GM18861 (cell line): ENCODE measurements around the gene SNRPD3.
"Not testable (repeated sequence)": the region's sequence is repeated elsewhere in the genome, so short reads cannot be mapped to it uniquely, and the experiment has no call there.

Source experiments
- ATAC-seq: cut with Tn5 transposase; IDR thresholded peaks from one replicate; pipeline ENCODE4 v1.9.1; 2021; ENCODE audit not compliant: unreplicated experiment

The SNRPD3 gene

DNA sequence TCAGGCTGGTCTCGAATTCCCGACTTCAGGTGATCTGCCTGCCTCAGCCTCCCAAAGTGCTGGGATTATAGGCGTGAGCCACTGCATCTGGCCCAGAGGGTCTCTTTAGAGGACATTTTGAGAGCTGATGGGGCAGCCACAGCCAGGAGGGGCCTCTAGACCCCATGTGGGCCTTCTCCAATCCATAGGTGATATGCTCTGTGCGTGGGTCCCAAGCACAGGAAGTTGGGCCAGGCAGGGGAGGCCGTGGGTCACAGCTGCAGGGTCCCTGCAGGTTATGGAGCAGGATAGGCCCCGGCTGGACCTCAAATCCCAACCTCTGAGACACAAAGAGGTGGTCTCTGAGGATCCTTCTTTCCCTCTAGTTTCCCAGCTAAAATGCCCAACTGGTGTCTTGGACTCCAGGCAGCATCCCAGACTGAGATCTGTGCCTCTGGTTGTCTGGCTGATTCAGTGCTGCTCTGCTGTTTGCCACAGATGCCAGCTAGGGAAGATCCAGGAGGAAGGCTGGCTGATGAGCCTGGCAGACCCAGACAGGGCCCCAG lies 35.6 kb downstream of the SNRPD3 start:
- no peak for ATAC-seq

DNA sequence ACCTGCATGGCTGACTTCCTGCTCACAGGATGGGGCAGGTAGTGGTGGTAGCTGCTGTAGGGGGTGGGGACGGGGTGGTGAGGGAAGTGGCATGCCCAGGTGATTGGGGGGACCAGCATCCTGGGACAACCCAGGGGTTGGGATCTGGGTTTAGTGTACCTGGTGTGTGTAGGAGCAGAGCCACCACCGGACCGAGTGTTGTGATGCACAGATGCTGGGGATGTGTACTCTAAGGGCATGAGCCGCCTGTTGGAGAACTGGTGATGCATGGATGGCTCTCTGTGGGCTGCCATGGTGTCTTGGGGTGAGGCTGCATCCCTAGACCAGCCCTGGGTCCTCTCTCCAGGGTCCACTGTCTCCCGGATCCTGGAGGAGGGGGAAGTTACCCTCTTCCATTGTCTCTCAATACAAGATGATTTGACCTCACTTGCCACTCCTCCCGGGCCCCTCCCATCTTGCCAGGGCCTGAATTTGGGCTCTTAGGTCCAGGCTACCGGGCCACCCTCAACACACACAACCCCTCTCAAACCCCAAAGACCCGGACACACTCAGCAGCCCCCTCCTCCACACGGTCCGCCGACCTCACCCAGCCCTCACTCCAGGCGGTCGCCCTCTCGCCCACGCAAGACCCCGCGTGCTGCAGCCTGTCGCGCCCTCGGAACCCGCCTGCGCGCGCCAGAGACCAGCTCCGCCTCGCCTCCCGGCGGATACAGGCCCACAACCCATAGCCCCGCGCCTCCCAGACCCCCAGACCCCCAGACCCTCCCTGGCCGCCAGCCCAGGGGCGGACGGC lies 36.5 kb downstream of the SNRPD3 start:
- no peak for ATAC-seq

DNA sequence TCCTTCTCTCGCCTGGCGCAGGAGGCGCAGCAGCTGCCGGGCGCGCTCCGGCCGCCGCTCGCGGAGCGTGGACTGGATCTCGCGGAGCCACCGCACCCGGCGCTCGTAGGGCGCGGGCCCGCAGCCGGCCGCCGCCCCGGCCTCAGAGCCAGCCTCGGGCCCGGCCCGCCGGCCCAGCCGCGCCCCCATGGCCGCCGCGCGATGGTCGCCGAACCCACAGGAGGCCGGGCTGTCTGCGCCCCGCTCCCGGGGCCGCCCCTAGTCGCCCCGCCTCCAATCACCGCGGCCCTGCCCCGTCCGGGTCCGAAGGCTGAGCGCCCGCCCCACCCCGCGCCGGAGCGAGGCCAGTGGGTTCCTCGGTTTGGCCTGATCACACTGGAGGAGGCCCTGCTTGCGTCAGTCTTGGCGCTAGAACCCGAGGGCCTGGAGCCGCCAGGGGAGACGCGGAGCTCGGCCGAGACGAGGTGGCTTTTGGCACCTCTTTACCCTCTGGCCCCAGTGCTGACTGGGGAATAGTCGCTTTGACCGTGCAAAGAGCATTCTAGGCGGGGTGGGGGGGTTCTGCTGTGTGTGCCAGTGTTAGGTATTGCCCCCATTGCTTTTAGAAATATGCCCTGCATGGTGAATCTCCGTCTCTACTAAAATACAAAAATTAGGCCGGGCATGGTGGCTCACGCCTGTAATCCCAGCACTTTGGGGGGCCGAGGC lies 37.2 kb downstream of the SNRPD3 start, which contains the start of gene LRRC75B:
TSS of gene LRRC75B (minus strand) at position 223 of the 708 bp plus-strand sequence. CDS start at position 189, 34 bp downstream.
- ATAC-seq: peak; percentile 75

DNA sequence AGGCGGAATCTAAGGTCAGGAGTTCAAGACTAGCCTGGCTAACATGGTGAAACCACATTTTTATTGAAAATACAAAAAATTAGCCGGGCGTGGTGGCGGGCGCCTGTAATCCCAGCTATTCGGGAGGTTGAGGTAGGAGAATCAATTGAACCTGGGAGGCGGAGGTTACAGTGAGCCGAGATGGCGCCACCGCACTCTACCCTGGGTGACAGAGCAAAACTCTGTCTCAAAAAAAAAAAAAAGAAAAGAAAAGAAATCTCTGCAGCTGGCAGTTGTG lies 37.7 kb downstream of the SNRPD3 start:
- ATAC-seq: not testable (repeated sequence)

DNA sequence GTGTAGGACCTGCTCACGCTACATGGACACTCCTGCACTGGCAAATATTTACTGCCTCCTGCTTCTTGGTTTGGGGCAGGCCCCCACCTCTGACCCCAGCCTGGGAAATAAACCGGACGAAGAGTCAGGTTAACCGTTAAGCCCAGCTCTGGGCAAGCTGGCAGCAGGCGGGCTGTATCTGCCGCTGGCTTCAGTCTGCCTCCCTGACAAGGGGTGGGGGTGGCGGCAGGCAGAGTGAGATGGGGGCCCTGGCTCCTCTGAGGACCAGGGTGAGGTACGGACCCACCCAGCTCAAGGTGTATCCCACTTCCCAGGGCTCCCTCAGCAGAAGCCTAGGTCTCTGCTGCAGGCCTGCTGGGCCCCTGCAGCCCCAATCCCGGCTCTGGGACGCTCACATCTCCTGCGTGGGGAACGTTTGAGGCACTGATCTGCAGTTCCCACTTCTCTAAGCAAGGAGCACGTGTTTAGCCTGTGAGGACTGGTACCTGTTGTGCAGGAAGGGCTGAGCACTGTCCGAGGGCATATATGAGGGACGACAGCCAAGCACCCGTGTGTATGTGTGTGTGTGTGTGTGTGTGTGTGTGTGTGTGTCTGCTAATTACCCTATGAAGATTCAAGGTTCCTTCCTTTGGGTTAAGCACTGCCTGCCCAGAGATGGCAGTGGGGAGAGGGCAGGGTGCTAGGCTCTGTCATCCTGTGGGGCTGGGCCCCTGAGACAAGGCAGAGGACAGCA lies 38.2 kb downstream of the SNRPD3 start:
- ATAC-seq: no peak

DNA sequence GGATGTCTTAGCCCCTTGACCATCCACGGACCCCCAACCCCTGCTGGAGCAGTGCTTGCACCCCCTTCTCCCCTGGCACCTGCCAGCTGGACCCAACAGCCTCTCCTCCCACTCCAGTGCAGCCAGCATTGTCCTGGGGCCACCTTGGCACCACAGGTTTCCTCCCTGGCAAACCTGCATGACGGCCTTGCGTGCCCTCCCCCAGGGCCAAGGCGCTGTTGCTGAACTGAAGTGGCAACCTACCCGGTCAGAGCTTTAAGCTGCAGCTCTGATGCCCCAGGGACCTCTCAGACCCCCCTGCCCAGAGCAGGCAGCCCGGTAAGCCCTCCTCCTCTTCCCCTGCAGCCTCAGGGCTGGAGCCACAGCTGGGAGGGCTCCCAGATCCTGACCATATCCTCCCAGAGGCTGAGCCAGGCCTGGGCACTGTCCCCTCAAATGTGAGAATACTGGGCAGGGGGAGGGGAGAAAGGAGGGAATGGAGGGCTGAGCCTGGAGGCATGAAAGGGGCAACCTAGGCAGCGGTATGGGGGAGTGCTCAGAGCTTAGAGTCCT lies 38.8 kb downstream of the SNRPD3 start:
- ATAC-seq: no peak

DNA sequence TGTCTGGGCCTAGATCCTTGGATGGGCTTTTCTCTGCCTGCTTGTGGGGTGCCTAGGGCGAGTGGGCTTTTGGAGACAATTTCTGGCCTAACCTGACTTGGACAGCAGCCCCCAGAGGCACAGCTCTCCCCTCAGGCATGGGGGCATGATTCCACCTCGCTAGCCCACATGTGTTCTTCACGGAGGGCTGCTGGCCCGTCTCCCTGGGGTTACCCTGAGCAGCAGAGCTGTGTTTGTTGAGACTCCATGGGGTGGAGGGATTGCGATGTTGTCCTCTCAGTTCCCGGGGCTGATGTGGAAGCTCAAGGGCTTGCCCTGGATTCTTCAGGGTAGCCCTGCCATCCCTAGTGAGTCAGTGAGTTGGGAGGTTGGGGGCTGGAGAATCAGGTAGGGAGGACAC lies 39.4 kb downstream of the SNRPD3 start:
- ATAC-seq: no peak

DNA sequence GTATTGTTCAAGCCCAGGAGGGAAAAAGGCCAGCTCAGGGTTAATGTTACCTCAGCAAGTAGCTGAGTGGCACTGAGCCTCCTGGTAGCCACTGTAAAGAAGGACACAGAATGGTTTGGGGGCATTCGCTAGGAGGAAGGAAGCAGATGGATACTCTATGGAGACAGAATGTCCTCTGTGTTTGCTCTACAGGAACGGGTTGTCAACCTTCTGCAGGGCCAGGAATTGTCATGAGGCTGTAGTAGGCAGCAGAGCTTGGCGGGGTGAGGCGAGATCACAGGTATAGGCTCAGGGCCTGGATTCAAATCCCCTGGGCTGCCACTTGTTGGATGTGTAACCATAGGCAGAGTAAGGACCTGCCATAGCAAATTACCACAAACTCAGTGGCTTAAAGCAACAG lies 40.1 kb downstream of the SNRPD3 start:
- no peak for ATAC-seq

DNA sequence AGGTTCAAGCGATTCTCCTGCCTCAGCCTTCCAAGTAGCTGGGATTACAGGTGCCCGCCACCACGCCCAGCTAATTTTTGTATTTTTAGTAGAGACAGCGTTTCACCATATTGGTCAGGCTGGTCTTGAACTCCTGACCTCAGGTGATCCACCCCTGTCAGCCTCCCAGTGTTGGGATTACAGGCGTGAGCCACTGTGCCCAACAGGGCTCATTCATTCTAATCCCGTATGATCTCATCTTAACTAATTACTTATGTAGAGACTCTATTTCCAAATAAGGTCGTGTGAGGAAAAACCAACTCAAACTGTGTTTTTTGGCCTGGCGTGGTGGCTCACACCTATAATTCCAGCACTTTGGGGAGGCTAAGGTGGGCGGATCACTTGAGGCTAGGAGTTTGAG lies 41.3 kb downstream of the SNRPD3 start:
- ATAC-seq: not testable (repeated sequence)

DNA sequence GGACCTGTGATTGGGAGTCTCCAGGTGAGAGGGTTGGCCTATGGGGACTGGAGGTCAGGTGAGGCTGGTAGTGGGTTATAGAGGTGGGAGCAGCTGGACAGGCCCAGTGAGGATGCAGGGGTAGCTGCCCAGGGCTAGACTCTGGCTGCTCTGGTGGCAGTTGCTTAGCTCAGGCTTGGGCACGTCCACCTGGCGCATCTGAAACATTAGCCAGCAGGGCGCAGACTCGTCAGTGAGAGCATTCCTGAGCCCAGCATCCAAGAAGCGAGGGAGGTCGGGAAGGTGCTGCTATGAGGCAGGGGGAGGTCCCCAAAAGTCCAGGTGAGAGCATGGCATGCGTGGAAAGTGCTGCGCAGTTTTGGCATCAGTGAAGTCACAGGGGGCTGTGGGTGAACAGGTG lies 43.7 kb downstream of the SNRPD3 start:
- no peak for ATAC-seq

DNA sequence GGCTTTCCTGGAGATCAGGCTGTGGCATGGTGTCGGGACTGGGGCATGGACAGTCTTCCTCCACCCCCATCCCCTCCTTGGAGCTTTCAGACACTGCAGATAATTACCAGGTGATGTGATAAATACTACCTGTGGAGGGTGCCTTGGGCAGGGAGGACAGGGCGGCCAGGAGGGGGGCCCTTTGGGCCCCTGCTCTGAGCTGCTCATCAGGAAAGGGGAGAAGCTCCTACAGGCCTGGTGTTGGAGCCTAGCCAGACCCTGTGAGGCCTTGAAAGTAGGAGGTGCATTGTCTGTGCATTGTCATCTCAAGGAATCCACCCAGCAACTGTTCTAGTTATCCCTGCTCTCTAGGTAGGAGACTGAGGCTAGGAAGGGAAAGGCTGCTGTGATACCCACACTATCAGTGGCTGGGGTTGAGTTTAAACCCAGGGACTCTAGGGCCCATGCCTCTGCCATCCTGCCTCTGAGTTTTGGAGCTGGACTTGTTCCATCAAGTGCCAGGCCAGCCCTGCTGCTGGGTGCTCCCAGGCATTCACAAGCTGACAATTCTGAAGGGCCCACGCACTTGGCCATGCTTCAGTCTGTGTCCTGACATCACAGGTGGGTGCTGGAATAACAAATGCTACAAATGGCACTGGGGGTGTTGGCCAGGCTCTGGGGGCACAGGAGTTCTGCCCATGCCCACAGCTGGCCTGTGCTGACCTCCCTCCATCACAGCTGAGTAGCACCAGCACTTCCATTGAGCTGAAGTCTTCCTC lies 44.3 kb downstream of the SNRPD3 start:
- ATAC-seq: not testable (repeated sequence)

DNA sequence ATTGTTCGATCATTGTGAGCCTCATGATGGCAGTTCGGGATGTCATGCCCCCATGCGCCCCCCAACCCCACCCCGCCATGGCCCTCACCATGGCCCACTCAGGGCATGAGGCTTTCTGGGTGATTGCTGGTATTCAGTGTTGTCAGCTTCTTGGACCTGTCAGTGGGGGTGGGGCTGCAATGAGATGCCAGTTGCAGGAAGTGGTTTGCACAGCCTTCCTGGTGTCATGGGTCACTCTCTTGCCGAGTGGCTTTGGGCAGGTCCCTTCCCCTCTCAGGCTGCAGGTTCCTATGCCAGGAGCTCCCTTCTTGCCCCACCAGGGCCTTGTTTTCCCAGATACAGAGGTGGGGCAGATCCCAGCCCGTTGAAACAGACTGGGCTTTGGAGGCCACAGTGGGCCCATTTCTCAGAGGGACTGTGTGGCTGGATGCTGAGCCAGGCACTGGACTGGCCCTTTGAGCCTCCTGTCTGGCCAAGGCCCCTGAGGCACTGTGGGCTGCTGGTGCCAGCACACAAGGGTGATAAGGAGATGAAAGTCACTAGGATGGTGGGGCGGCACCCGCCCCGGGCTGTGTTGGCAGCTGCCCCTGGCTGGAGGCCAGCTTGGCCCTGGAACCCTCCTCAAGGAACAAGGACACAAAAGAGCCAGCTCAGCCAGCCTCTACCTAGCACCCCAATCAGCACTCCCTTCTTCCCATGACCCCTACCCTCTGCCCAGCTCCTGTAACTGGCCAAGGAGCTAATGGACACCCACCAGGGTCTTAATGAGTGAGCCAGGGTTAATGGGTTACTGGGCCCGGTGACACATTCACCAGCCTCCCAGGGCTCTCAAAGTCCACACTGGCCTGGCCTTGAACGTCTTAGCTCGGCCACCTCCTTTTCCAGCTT lies 45.7 kb downstream of the SNRPD3 start:
- ATAC-seq: no peak

DNA sequence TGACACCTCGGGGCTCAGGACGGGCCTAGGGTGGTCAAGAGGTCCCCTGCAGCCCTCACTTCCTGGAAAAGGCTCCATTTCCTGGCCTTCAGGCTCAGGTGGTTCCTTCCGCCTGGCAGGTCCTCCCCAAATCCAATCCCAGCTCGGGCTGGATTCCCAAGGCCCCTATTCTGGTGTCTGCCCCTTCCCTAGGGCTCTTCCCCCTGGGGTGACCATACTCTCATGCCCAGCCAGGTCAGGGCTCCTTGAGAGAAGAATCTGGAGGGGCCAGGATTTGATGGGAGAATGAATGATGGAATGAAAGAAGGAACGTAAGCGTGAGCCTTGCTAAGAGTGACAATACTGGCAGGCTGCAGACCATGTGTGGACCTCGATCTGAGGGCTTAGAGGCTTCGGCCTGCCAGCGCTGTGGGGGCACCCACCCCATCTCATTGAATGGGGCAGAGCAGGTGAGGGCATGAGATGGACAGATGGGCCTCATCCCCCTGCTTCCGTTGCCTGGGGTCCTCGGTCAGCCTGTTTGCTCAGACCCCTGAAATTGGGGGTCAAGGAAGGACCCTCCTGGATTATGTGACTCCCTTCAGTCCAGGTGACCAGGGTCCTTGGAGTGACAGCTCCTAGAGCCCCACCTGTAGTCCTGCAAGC lies 46.4 kb downstream of the SNRPD3 start:
- ATAC-seq: not testable (repeated sequence)

DNA sequence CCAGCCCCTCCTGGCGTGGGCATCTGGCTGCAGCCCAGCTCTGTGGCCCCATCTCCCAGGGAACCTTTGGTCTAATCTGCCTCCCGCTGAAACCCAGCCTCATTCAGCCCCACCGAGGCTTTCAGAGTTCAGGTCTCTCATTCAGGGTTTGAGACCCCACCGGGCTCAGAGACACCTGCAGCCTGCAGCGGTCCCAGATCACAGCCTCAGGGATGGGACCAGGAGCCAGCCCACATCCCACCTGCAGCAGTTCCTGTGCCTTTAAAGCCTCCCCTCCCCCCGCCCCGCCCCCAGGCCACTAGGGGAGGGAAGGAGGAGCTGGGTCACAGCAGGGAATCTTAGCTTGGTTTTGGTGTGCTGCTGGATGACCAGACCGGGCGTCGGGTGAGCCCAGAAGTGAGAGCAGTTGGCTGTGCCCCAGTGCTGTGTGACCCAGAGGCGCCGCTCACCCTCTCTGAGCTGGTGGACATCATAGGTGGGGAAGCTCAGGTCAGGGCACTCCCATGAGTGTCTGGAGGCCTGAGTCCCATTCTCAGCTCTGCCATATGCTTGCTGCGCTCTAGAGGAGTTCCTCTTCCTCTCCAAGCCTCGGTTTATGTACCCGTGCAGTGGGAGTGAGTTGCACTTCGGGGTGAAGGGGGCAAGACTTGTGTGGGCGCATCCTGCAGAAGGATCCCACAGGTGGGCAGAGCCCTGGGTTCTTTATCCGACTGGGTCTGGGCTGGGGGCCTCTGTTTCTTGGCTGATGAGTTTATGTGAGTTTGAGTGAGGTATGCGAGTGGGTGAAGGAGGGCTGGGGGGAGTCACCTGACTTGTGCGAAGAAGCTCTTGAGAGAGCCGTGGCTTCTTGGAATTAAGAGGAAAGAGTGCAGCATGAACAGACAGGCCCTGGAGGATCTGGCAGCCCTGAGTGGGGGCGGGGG lies 47.3 kb downstream of the SNRPD3 start, which contains the start of gene GGT1:
TSS of gene GGT1 (plus strand) at position 347 of the 923 bp plus-strand sequence. CDS start 7,889 bp downstream, outside the sequence.
- ATAC-seq: not testable (repeated sequence)

DNA sequence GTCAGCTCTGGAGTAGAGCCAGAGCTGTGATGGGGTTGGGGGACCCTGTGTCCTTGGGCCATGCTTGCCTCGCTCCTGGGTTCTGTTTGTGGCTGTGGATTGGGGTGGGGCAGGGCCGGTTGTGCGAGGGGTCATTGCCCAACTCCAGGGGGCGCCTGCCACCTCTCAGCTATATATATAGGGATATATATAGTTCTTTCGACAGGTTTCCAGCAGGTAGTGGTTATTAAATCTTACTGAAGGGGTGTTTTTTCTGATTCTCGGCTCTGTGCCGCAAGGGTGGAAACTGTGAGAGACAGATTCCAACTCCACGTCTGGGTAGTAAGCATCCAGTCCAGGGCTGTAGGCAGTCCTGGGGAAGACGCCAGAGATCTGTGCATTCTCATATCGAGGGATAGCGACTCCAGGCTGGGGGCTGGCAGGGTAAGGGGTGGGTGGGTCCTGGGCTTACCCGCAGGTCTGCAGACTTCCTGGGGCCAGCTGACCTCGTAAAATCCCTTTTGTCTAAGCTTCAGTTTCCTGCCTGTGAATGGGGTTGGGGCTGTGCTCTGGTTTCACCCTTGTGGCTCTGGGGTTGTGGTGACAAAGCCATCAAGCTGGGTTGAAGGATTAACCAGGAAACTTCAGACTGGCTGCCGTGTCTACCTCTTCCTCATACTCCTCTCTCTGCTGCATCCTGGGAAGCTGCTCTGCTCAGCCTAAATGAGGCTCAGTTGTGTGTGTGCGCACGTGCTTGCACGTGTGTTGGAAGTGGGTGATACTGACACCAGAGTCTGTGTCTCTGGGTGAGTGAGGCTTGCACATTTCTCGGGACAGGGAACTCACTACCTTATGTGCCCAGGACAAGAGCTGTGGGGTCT lies 48.2 kb downstream of the SNRPD3 start:
- ATAC-seq: not testable (repeated sequence)

DNA sequence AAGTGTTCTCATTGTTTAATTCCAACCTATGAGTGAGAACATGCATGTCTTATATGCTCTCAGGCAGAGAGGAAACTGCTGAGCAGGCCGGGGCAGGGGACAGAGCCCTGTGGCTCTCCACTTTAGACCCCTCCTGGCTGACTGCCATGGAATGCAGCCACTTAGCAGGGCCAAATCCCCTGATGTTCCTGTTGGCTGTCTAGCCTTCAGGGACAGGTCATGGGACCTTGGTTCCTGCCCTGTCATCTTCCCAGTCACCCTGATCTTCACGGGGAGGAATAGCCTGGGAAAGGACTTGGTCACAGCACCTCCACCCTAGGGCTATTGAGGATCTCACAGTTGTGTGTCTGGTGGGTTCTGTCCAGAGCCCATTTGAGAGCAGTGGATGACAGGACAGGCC lies 50.5 kb downstream of the SNRPD3 start:
- ATAC-seq: not testable (repeated sequence)

DNA sequence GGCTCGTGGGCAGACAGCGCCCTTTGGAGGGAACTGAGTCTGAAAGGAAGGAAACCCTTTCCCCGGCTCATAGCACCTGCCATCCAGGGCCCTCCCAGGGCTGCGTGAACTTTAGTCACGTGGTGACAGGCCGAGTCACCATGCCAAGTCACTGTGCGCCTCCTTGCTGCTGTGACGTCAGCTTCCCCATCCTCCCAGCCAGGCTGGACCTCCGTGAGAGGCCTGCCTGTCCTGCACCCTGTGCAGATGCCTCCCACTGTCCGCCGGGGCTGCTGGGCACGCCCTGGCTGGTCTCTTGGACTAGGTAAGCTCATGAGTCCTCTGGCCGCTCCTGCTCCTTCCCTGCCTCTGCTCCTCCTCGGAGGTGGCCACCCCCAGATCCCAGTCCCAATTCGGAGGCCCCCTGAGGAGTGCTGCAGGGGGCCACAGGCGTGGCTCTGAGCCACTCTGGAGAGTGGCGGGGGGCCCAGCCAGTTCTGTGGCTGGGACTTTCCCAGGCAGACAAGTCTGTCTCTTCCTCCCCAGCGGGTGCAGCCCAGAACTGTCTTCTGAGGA lies 51.7 kb downstream of the SNRPD3 start:
- not testable (repeated sequence) for ATAC-seq
